Hematopoietic multipotent progenitor cell (in vitro differentiated cells): ENCODE measurements around the gene GAD1. TPM values are rescaled to one million over a fixed set of nuclear protein-coding genes. Genes with fewer than 3 reads are reported as not detected.
A peak's percentile ranks its signal among the peaks of the same experiment; 100 is the strongest.

Experiments used
- DNase-seq, 3 donors: peaks; one replicate each; pipeline ENCODE4 v3.0.0-alpha.2; 2011 to 2015; ENCODE audit warnings: low read depth in 2 of 3, low spot score in 2 of 3
- total RNA-seq: library from RNA; depleted of rRNA; stranded (reverse); fragments of >200 nt; gene quantifications from one replicate; pipeline ENCODE4 v1.2.3, GENCODE V29; 2012

Gene GAD1
- total RNA-seq, result 3.2 TPM

DNA sequence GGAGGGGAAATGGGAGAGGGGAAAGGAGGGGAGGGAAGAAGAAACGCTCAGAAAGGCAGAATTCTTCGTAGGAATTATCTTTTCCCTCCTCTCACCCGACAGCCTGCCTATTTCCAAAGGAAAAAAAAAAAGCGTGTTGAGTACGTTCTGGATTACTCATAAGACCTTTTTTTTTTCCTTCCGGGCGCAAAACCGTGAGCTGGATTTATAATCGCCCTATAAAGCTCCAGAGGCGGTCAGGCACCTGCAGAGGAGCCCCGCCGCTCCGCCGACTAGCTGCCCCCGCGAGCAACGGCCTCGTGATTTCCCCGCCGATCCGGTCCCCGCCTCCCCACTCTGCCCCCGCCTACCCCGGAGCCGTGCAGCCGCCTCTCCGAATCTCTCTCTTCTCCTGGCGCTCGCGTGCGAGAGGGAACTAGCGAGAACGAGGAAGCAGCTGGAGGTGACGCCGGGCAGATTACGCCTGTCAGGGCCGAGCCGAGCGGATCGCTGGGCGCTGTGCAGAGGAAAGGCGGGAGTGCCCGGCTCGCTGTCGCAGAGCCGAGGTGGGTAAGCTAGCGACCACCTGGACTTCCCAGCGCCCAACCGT, at the start of gene GAD1:
Gene GAD1, plus strand, starts transcription at position 384 of the 589 bp plus-strand sequence. CDS start 1,705 bp downstream, outside the sequence.
- peak in 2 of 3 donors; percentile 94 to 96 for DNase-seq

DNA sequence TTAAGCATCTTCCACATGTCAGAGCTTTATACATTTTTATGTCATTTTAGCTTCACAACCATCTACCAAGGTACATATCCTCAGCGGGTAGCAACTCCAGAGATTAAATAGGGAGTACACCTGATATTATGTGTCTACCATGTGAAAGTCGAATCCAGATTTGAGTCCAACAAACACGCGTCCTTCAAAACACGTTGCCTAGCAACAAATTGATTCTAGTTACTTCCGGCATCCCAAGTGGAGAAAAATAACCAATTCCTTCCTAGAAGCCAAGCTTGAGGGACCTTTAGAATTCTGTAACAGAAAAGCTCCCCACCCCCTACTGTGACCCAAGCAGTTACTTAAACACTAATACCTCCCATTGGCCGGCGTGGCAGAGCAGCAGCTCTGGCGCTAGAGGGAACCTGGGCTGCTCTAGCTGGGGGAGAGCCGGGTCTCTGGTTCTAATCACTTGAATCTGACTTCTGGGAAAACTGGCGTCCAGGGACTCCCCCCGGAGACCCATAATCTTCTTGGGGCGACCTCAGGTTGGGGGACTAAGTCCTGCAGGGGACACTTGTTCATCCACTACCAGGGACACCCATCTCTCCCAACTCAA, 46.6 kb upstream of the GAD1 start, which contains the start of gene ERICH2:
Gene ERICH2, plus strand, starts transcription at position 371 of the 598 bp plus-strand sequence. CDS start 304 bp downstream, outside the sequence.
- DNase-seq, result peak; percentile 4 to 54 (median 47)

DNA sequence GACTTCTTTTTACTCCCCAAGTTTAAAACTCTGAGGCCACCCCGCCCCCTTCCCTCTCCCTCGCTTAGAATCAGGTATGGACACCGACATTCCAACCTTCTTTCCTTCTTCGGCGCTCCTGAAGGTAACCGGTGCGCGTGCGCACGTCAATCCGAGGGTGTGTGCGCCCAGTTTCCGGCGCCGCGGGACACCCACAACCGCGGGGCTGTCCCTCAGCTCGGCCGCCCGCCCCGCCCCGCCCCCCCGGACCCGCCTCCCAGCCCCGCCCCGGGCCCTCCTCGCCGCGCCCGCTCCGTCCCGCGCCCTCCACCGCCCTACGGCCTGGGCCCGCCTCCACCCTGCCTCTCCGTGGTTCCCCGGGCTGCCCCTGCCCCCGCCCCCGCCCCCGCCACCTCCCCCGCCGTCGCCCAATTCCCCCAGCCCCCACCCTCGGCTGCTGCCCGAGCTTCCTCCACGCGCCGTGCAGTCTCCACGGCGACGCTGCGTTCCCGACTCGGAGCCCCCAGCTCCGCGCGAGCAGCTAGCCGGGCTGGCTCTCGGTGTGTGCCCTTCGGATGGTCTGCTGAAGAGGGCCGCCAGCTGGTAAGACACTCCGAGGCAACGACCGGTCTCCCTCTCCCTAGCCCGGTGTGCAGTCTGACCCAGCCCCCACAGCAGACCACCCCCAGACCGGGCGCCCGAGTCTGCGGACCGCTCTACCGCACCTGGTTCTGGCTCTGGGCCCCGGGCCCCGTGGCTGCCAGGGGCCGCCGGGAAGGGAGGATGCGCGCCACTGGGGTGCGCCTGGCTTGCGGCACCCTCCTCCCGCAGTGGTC, 45.9 kb upstream of the GAD1 start:
- DNase-seq, result peak; percentile 36 to 67 (median 64)

DNA sequence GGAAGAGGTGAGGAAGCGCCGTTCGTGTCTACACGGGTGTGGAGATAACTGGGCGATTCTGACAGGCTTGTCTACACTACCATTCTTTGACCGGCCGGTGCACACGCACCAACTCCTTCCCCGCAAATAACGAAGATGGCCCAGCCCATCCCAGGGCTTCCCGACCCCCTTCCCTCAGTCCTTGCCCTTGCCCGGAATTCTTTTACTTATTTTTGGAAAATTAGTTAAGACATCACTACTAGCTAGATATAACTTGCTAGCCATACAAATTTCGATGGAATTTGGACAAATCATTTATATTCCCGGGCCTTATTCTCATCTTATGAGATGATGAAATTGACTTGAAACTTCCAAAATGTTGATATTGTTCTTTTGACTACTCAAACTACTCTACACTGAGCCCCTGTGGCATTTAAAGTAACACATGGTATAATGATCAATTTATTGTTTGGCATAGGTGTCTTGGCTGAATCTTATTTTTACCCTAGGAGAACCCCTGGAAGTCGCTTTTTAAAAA, 45.2 kb upstream of the GAD1 start:
- DNase-seq, result no peak

DNA sequence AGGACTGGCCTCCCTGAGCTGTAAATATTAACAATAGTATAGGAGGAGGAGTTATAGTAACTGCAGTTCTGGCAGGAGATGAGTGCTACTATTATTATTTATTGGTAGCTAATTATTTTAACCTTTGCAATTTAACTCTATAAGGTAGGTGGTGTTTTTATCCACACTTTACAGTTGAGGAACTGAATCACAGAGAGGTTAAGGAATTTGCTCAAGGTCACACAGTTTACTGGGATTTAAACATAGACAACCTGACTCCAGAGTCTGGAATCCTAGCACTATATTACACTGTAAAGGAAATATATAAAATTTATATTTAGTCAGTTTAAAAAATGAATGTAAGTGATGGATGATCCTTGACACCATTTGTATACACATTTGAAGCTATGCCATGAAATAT, 44.4 kb upstream of the GAD1 start:
- no peak for DNase-seq

DNA sequence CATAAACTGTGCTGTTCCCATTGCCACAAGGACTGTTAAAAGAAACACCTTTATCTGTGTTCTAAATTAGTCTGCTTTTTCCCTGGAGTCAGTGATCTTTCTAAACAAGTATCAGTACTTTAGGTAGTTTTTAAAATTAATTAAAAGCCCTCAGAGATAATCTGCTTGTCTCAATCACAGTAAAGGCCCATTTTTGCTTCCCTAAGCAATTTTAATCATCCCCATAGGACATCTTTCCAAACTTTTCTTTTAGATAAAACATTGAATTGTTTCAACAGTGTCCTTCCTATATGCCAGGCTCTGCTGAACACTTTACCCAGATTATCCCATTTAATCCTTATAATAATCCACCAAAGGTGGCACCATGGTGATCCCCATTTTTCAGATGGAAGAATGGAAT, 42.6 kb upstream of the GAD1 start:
- no peak for DNase-seq

DNA sequence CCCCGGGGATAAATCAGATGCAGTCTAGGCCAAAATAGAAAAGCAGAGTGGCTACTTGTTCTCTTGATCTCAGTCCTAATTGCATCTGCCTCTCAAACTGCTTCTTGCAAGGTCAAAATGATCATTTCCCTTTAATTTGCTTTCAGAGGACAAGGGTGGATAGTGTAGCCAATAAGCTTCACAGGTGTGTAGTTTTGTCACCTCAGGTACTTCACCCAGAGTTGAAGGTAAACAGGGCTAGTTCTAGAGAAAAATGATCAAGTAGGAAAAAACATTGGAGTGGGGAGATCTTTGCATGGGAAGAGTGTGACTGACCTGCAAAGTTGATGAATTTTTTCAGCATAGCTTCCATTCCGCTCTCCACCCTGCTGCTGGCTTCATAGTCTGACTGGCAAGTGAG, 37.8 kb upstream of the GAD1 start:
- DNase-seq, result no peak

DNA sequence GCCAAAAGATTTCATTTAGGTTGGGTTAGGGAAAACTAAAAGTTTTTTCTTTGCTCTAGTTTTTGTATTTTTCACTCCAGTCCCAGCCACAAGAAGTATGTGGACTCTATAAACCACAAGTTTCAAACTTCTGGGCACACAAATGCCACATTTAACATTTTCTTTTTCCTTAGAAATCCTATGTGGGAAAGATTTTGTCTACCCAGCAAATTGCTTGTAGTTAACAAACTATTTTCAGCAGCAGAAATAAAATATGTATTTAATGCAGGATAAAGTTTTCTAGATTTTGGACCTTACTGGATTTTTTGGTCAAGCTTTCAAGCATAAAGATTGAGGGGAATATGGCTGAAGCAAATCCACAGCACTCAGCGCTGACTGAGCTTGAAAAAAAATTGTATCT, 37.4 kb upstream of the GAD1 start:
- no peak for DNase-seq

DNA sequence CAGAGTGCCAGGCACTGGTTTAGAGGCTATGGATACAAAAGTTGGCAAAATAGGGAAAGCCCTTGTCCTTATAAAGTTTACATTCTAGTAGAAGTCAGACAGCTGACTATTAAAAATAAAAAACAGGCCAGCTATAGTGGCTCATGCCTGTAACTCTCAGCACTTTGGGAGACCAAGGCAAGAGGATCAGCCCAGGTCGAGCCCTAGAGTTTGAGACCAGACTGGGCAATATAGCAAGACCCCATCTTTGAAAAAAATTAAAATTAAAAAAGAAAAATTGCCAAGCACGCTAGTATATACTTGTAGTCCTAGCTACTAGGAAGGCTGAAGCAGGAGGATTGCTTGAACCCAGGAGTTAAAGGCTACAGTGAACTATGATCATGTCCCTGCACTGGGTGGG, 34.0 kb upstream of the GAD1 start:
- DNase-seq, result no peak

DNA sequence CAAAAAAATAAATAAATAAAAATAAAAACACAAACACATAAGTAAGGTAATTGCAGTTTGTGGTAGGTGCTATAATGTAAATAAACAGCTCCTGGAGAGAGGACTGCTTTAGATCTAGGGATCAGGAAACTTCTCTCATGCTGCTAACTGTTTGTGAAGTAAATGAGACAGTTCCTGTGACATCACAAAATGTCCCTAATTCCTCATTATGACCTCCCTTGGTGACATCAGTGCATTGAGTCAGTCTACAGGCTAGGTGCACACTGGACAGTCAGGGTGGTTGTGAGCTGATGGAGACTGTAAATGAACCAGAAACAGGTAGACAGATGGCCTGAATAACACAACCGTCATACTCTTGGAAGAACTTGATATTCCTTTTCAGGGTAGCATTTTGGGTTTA, 33.1 kb upstream of the GAD1 start:
- DNase-seq, result no peak

DNA sequence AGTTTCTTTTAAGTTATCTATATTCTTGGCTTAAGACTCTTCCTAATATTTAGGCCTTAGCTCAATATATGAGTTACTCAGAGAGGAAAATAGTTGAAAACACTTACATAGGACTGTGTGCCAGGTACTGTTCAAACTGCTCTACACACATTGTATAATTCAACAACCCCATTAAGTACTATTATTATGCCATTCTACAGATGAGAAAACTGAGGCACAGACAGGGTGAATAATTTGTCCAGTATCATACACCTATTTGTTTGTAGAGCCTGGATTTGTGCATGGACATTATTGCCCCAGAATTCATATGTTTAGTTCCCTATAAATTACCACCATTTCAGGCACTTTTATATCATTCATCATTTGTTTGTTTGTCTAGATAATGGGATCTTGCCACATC, 17.7 kb upstream of the GAD1 start:
- DNase-seq, result no peak

DNA sequence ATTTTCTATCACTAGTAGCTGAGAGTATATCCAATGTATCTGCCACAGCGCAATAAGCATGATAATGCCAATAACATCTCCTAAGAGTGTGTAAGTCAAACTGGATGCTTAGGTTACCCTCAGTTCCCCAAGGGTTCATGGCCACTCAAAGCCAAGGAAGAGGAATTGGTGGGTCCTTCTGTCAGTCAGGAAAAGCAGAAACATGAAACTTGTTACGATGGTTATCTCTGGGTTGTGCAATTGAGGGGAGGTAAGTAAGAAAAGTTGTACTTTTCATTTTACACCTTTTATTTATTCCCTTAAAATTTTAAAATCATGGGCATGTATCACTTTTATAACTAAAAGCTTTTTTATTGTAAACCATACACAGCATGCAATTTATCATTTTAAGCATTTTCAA, 10.1 kb upstream of the GAD1 start:
- DNase-seq, result no peak

DNA sequence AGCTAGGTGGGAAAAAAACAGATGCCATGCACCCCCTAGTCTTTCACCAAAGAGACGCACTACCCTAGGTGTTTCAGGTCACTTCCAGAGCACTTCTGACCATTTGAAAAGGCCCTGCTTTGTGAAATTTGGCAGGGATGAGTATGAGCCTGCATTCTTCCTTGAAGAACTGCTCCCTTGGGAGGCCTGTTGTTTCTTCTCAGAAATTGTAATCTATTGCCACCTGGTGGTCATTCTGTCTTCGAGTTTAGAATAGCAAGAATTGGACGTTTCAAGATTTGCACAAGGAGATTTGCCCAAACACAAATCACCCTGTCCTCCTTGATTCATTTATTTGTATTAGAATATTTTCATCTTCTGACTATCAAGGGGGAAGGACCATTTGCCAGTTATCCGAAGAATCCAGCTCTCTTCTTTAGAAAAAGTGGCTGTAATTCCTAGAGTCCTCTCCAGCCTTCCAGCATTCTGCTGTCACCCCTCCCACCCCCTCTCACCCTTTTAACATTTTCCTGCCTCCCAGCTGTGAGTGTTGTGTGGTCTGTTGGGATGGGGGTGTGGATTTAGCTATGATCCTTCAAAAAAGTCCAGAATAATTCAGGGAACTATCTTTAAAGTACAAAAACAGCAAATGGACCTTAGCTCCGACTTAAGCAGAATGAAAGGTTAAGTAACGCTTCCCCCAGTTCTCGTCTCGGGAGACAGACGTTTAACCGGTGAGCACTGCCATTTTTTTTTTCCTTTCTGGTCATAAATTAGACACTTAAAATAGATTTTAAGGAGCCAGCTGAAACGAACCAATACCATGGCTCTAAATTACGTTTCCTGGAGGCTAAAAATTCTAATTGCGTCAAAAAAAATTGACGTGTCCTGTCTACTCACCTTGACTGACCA, 3.7 kb upstream of the GAD1 start:
- DNase-seq, result peak in 1 of 3 donors; percentile 75

DNA sequence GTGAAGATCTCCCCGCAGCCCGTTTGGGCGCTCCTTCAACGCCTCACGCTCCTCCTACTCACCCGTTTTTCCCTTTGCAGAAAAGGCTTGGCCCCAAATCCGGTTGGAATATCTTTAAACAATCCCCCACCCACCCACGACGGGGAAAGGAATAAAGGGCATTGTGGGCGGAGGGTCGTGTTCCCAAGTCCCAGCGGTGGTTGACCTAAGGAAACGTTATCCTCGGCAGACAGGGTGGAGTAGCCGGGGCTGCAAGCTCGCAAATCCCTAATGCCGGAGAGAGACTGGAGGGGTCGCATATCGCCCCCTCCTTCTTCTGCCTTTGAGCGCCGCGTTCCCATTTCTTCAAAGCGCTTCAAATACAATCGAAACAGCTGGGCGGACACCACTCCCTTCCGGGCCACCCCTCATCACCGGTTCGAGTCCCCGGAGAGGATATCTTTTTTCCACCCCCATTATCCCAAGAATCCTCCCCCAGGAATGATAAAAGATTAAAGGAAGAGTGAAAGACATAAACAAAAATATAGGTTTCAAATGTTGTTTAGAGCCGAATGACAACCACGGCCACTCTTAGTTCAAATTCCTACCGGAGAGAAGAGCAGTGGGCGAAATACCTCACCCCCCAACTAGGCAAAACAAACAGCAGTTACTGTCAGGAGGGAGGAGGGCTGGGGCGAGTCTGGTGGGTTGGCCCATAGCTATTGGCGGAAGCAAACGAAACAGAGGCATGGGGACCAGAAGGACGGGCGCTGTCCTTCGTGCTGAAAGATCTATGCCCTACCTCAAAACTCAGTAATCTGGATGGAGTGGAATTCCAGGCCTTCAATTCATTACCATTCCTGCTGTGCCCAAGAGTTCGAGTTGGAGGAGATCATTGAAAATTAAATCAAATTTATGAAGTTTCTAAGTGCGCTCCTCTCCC, 2.8 kb upstream of the GAD1 start:
- peak in 1 of 3 donors; percentile 77 for DNase-seq

DNA sequence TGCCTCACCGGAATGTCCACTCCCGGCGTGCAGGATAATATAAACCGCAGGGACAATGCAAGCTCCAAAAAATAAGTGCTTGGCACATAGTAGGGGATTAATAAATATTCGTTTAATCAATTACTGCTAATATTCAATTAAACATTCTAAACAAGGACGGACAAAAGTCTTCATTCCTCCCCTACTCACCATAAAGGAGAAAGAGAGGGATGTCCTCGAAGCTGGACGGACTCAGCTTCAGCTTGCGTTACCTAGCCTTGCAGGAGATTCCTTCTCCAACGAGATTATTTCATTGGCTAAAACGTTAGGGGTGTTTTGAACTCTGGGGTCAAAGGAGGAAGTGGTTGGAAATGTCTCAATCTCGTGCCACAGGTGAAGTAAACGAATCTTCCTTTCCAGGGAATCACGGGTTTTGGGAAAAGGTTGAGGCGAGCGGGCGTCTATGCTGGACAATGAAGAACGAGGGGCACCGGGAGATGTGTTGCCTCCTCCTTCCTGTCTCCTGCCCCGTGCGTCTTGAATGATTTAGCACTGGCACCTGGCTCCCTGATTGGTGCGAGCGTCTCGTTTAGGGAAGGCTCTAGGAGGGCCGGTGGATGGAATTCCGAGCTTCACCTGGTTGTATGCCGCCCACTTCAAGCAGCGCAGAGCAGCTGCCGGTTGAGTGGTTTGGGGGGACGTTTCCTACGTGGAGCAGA, 2.0 kb upstream of the GAD1 start:
- no peak for DNase-seq

DNA sequence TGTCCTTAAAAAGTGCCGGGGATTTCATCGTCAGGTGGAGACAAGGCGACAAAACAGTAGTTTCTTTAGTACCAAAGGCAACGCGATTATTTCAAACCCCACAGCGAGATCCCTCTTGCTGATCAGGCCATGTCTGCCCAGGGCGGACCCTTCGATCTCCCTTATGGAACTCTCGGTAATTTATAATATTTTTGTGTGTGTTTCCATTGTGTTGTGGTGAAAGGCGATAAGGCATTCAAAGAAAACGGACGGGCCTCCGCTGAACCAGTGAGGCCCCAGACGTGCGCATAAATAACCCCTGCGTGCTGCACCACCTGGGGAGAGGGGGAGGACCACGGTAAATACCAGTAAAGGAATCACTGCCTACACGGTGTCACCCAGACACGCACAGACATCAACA, 1.4 kb upstream of the GAD1 start:
- no peak for DNase-seq

DNA sequence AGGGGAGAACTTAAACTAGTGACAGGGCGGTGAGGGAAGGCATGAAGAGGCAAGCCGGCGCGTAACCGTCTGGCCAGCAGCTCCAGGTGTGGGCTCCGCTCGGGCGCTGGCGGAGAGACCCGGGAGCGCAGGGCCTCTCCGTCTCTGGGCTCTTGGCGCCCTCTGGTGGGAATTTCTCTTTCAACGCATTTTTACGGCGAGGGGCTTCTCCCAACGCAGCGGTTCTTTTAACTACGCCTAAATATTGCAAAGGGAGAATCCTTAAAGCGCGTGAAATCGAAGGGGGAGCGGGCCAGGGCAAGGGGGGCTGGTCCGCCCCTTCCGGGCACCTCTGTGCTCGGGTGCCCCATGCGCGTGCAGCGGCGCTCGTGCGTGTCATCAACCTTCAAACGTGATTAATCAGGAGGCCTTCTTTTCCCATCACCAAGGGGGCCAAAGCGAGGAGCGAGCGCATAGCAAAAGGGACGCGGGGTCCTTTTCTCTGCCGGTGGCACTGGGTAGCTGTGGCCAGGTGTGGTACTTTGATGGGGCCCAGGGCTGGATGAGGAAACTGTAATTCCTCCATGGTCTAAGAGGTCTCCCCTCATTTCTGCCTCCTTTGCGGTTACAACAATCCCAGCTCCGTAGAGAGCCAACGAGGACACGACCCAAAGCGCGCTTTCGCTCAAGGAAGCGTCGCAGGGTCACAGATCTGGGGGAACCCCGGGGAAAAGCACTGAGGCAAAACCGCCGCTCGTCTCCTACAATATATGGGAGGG, 762 bp upstream of the GAD1 start:
- peak in 2 of 3 donors; percentile 74 to 77 for DNase-seq
